ENCODE results near the gene ARHGAP28.
"Not testable (repeated sequence)": the region's sequence is repeated elsewhere in the genome, so short reads cannot be mapped to it uniquely, and the experiment has no call there.

The ARHGAP28 gene

DNA sequence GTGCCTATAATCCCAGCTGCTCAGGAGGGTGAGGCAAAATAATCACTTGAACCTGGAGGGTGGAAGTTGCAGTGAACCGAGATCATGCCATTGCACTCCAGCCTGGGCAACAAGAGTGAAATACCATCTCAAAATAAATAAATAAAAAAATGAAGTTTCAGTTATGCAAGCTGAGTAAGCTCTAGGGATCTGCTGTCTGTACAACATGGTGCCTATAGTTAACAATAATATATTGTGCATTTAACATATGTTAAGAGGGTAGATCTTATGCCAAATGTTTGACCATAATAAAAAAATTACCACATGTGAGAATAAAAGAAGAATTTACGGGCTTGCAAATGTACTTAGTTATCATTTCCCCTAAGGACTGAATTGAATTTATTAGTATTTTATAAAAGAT is 208.9 kb downstream of the ARHGAP28 start:
- DNase-seq = not testable (repeated sequence)

GRCh38 chr18:6939972-6940371 is 210.5 kb downstream of the ARHGAP28 start:
- no peak for DNase-seq

DNA sequence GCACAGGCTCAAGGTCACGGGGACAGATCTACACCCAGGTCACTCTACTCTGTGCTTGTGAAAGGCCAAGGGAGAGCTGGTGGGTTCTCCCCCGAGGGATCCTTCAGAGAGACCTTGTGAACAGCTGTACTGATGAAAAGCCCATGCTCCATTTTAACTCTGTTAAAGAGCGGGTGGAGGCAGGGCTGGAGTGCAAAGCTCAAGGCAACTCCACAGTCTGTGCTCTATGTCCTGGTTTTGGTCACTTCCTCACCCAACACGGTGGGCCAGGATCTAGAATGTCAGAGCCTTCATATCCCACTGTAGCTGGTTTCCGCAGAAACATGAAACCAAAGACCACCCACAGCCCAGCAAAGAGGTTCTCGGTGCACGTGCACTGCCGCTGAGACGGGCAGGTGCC is 210.9 kb downstream of the ARHGAP28 start:
- DNase-seq = no peak

DNA sequence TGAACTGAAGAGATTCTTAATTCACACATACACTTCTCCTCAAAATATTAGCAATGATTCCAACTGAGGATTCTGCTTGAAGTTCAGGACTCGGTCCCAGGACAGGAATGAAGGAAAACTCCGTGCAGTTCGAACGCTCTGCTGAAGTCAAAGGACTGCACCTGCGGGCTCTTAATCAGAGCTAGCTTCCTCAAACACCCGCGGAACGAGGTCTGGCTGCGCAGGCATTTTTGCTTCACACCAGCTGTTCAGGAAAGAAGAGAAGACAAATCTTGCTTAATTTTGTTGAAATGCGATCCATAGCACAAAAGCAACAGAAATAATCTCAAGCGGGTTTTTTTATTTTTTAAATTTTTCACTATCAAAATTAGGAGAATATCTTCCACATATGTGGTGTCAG is 212.5 kb downstream of the ARHGAP28 start:
- DNase-seq = no peak

GRCh38 chr18:6942742-6943141 is 213.2 kb downstream of the ARHGAP28 start:
- DNase-seq = no peak

- DNase-seq = no peak
Measured at GRCh38 chr18:6943143-6943542, 213.6 kb downstream of the ARHGAP28 start.

DNA sequence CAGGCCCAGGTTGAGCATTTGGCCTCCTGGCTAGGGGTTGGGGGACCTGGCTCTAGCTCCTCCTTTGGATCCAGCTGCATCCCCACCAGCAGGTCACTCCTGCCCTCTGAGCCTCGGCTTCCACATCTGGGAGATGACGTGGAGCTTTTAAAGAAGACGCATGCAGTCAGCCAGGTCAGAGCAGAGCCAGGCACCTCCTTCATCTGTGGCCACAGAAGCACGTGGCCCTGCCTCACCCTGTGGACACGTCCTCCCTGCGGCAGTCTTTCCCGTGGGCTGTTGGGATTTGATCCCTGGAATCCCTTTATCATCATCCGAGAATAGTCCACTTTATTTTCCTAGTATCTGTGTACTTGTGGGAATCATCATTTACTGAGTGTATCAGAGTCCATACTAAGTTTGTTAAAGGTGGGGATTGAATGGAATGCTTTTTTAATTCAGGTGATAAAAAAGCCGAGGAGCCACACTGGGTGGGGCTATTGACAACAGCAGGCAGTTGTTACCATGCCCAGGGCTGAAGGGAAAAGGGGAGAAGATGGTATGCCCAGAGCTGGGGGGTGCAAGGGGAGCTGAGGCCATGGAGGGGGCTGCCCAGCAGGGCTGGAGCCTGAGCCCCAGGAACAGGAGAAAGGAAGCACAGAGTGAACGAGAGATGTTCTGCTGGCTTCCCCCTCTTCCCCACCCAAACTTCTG is 218.0 kb downstream of the ARHGAP28 start:
- no peak for DNase-seq

DNA sequence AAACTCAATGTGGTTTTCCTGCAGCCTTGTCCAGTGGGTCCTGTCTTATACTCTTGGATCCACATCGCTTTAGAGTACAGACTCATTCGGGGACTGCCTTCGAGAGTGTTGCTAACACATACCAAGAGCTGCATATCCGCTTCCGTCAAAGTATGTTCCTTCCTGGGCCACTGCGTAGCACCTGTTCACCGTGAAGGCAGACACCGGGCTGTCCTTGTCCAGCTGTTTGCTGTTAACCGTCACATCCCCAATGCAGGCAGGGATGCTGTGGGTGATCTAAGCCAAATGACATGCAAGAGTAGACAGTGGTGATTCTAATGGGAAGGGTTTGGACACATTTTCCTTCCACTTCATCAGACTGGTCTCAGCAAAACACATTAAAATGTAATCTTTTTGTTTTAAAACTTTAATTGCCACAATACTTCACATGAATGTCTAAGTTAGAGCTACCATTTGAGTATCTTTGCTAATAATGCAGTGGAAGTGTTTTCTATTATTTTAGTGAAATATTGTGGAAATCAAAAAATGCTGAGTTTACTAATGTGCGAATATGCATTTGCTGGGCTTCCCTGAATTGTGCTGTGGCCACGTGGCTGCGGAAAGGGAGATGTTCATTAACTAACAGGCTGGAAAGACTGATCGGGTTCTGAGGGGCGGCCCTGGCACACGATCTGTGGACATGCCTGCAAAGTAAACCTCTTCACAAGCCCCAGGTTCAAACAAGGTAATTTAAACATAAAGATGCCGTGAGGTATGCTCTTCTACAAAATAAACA is 219.0 kb downstream of the ARHGAP28 start:
- no peak for DNase-seq

DNA sequence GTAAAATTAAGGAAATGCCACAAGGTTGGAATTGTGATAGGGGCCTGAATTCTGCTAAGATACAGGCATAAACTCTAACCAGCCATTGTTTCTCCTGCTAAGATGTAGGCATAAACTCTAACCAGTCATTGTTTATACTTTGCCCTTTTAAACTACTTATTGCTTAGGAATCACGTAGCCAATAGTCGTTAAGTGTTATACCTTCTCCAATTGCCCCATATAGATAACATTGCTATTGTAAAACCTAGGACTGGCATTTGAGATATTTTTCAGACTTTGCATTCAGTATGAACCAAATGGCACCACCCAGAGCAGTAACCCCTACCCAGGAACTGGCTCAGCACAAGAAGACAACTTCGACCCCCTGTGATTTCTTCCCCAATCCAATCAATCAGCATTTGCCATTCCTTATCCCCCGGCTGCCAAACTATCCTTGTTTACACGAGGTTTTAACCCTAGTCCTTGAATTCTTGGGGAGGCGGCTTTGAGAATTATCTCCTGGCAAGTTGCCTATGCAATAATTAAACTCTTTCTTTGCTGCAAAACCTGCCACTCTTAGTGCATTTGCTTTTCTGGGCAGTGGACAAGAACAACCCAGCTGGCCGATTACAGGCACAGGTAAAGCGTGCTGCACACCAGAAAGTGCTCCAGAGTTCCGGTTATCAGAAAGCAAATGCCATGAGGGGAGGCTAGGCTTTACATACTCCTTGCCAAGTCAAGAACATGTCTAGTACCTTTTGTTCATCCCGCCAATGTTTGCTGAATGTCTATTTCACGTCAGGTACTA is 220.5 kb downstream of the ARHGAP28 start:
- no peak for DNase-seq

DNA sequence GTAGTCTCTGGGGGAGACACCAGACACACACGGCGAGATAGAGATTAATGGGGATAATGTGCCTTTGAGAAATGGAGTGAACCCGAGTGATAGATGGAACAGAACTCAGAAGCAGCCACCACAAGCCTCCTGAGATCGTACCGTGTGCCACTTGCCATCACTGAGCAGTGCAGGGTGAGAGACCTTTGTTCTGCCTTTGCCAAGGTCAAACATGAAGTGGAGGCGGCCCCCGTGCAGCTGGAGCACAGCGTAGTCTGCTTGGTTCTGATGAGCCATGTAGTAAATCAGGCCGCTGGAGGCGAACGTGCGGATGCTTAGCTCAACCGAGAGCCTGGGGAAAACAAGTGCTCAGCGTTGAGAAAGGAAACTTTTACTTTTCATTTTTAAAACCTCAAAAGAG is 221.1 kb downstream of the ARHGAP28 start:
- DNase-seq = no peak

DNA sequence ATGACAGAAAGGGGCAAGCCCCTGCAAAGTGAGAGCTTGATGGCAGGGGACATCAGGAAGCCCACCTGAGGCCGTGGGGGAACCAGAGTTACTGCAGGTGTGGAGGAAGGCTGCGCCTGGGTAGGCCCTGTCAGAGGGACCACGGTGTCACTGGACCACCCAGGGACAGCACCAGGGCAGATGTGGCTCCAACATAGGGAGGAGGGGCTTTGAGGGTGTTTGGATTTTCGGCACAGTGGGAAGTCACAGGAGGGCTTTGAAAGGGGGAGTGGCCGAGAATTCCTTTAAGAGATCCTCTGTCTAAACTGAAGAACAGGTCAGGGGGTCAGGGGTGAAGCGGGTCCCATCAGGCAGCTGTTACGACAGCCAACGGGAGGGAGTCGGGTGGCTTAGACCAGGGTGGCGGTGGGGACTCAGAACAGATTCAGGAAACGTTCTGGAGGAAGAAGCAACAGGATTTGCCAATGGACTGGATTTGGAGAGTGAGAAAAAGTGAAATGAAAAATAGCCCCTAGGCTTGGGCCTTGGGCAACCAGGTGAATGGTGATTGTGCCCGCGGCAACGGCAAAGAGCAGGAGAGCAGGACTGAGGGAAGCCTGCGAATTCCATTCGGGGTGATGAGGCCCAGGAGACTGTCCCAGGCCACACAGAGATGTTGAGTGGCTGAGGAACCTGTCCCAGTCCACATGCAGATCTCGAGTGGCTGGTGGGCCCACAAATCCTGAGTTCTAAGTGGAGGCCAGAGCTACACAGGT is 222.0 kb downstream of the ARHGAP28 start:
- no peak for DNase-seq

GRCh38 chr18:6954501-6954900 is 225.0 kb downstream of the ARHGAP28 start:
- no peak for DNase-seq

DNA sequence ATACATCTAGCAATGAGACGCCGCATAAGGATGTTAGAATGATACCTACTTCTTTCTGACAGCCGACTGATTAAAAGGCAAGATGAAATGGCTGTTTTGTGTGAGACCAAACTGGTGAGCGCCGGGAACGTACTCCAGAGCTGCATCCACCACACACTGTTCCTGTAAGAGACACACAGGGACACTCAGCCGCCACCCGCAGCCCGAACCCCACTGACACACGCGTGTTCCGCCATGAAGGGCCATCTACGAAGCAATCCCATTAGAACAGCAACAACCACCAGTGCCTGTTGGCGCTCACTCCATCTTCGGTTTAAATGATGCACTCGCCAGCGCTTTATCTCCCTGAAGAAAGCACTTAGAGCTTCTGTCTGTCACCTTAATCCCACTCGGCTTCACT is 225.8 kb downstream of the ARHGAP28 start:
- no peak for DNase-seq

DNA sequence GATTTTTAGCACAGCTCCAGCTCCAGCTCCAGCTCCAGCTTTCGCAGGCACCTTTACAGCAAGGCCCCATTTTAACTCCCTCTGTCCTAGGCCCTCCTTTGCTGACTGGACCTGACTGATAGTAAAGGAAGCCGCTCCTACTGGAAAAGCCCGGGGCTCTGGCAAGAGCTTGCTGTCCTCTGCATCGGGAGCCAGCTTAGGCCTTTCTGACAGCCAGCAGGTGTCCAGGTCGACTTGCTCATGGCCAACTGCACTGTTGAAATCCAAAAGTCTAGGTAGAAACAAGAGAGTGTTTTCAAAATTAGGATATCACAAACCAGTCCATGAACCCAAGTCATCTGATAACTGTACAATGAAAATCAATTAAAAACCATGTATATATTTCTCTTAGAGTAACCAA is 227.0 kb downstream of the ARHGAP28 start:
- no peak for DNase-seq

GRCh38 chr18:6956999-6957398 is 227.5 kb downstream of the ARHGAP28 start:
- no peak for DNase-seq

DNA sequence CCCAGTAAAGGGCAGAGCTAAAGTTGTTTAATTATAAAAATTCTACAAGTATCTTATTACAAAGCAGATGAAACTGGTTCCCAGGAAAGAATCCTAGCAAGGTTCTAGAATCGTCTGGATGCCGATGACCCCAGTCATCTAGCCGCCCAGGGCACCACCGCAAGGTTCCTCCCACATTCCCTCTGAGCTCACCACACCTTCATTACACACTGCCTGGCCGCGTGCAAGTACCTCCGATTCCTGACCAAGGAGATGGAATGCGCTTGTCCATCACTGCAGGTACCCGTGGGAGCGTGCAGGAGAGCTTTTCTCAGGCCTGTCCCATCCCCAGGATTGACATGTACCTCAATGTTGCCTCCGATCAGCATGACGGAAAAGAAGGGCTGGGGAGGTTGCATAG is 229.6 kb downstream of the ARHGAP28 start:
- DNase-seq = no peak

DNA sequence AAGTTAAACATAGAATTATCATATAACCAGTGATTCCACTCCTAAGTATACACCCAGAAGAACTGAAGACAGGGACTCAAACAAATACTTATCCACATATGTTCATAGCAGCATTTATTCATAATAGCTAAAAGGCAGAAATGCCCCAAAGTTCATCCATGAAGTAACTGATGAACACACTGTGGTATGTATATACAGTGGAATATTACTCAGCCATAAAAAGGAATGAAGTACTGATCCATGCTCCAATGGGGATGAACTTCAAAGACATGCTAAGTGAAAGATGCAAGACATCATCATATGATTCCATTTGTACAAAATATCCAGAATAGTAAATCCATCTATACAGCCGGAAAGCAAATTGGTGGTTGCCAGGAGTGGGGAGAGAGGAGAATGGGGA is 230.6 kb downstream of the ARHGAP28 start:
- no peak for DNase-seq

- DNase-seq = no peak
Measured at GRCh38 chr18:6960656-6961055, 231.1 kb downstream of the ARHGAP28 start.

GRCh38 chr18:6961331-6961730 is 231.8 kb downstream of the ARHGAP28 start:
- no peak for DNase-seq

DNA sequence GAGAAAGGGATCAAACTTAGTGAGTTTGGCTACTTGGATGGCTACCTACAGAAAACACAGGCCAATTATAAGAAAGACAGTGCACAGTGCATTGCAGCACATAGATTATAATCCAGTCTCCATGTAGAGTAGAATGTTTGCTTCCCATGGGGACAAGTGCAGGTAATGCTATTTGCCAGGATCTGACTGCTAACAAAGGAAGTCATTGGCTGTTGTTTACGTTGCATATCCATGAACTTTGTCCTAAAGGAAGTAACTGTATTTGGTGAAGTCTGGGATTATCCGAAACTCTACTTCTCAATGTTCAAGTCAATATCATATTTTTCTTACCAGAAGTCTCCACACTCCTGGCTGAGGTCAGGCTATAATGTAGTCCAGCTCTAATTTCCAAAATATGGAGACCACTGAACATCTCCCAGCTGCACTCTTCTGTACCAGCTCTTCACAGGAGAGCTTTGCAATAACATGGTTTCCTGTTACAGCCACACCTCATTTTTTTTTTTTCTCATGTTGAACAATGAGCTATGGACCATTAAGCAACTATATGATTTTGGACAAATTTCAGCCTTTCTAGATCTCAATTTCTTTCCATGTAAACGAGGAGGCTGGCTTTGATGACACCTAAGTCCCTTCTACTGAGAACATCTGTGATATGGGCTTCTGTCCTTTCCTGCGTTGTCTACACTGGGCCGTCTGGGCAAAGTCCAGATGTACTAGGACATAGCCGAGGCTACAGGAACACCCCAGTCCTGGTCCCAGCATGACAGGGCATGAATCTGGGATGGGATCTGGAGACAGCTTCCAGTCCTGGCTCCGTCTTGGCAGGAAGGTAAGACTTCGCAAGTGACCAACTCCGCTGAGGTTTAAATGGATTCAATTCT is 233.3 kb downstream of the ARHGAP28 start:
- DNase-seq = no peak

- no peak for DNase-seq
Measured at GRCh38 chr18:6963452-6964097, 234.1 kb downstream of the ARHGAP28 start.
